SK-N-SH (cell line): Measurements from ENCODE around the gene KANK3. TPM values are rescaled to one million over a fixed set of nuclear protein-coding genes. Genes with fewer than 3 reads are reported as not detected.

ENCODE experiments used
- CTCF ChIA-PET: fragments of 300-600, 350-600 bp; formaldehyde crosslinking; extraction: SDS; loops from one replicate; lab custom pipeline; 2021; lab: Yijun Ruan, JAX
- POLR2A ChIA-PET: fragments of 350-600 bp; sonication (Branson Sonifier 250); formaldehyde crosslinking; extraction: SDS; loops from one replicate; lab custom pipeline; 2020; ENCODE audit warnings: antibody characterized with exemption, inconsistent platforms; lab: Yijun Ruan, JAX
- DNase-seq: peaks from one replicate; pipeline ENCODE4 v3.0.0; 2012
- H2AFZ ChIP-seq: fragments of 200-600 bp; sonication (generic); 2 replicates; pipeline ENCODE4 v1.8.1; 2016; ENCODE audit warnings: antibody characterized with exemption, mild to moderate bottlenecking, low read depth
- H3F3A ChIP-seq: fragments of 200-600 bp; sonication (generic); replicated peaks from 2 replicates; pipeline ENCODE3; 2016; ENCODE audit warnings: antibody characterized with exemption, mild to moderate bottlenecking; ENCODE audit not compliant: insufficient read depth
- H3K27ac ChIP-seq, 2 experiments: fragments of 200-500 bp in 1 of 2; fragments of 200-600 bp in 1 of 2; sonication (Bioruptor generic) in 1 of 2; sonication (generic), shearing (Covaris generic) in 1 of 2; 2 replicates each; pipeline versions ENCODE4 v1.5.1 to v1.6.1; 2014 to 2016; ENCODE audit warnings: low read depth in 2 of 2, inconsistent platforms in 1 of 2, low read length in 1 of 2, mild to moderate bottlenecking in 1 of 2, mixed read lengths in 1 of 2
- H3K27me3 ChIP-seq: fragments of 200-600 bp; sonication (generic), shearing (Covaris generic); 2 replicates; pipeline ENCODE4 v1.6.1; 2016; ENCODE audit warnings: mixed run types; ENCODE audit not compliant: insufficient read depth
- H3K36me3 ChIP-seq, 2 experiments: fragments of 200-500 bp in 1 of 2; fragments of 200-600 bp in 1 of 2; sonication (Bioruptor generic) in 1 of 2; sonication (generic) in 1 of 2; replicated peaks in 1 of 2; 2 replicates each; pipeline versions ENCODE3 to v1.5.1; 2014 to 2016; ENCODE audit warnings: low read length in 1 of 2, mild to moderate bottlenecking in 1 of 2; ENCODE audit not compliant: insufficient read depth in 2 of 2, control insufficient read depth in 1 of 2
- H3K4me1 ChIP-seq, 2 experiments: fragments of 200-500 bp in 1 of 2; fragments of 200-600 bp in 1 of 2; sonication (Bioruptor generic) in 1 of 2; sonication (generic), shearing (Covaris generic) in 1 of 2; 2 replicates each; pipeline versions ENCODE4 v1.5.1 to v1.6.1; 2014 to 2016; ENCODE audit warnings: low read depth in 1 of 2, low read length in 1 of 2, mixed run types in 1 of 2; ENCODE audit not compliant: insufficient read depth in 2 of 2, control insufficient read depth in 1 of 2
- H3K4me2 ChIP-seq: fragments of 200-600 bp; sonication (generic), shearing (Covaris generic); 2 replicates; pipeline ENCODE4 v1.6.1; 2017; ENCODE audit warnings: mixed run types
- H3K4me3 ChIP-seq, 2 experiments: fragments of 200-500 bp in 1 of 2; fragments of 200-600 bp in 1 of 2; sonication (Bioruptor generic) in 1 of 2; sonication (generic), shearing (Covaris generic) in 1 of 2; 2 replicates each; pipeline versions ENCODE4 v1.5.1 to v1.8.1; 2014 to 2016; ENCODE audit warnings: low read depth in 2 of 2, inconsistent platforms in 1 of 2, low read length in 1 of 2, mild to moderate bottlenecking in 1 of 2, mixed read lengths in 1 of 2, moderate library complexity in 1 of 2
- H3K79me2 ChIP-seq: fragments of 200-600 bp; sonication (generic); 2 replicates; pipeline ENCODE4 v1.8.1; 2017; ENCODE audit warnings: mild to moderate bottlenecking; ENCODE audit not compliant: insufficient read depth
- H3K9ac ChIP-seq: fragments of 200-600 bp; sonication (generic); 2 replicates; pipeline ENCODE4 v1.6.1; 2017; ENCODE audit warnings: mixed run types
- H3K9me2 ChIP-seq: fragments of 200-600 bp; sonication (generic); 2 replicates; pipeline ENCODE4 v1.6.1; 2017; ENCODE audit warnings: mixed run types
- H3K9me3 ChIP-seq: fragments of 200-600 bp; sonication (generic); 2 replicates; pipeline ENCODE4 v1.6.1; 2017; ENCODE audit warnings: mixed run types, mild to moderate bottlenecking, moderate library complexity
- H4K20me1 ChIP-seq: fragments of 200-600 bp; sonication (generic); 2 replicates; pipeline ENCODE4 v1.6.1; 2017; ENCODE audit warnings: mild to moderate bottlenecking, mixed run types; ENCODE audit not compliant: insufficient read depth
- CTCF ChIP-seq: fragments of 200-600 bp; sonication (generic); IDR thresholded peaks from 2 replicates; pipeline ENCODE4 v1.6.1; 2017; ENCODE audit warnings: antibody characterized with exemption, mild to moderate bottlenecking, moderate library complexity
- ELF1 ChIP-seq: IDR thresholded peaks from 2 replicates; pipeline ENCODE4 v1.4.0; 2012
- EZH2phosphoT487 ChIP-seq: fragments of 200-600 bp; sonication (generic); IDR thresholded peaks from 2 replicates; pipeline ENCODE4 v1.6.1; 2017; ENCODE audit warnings: low read depth, mixed run types, mild to moderate bottlenecking, antibody characterized with exemption, moderate library complexity, borderline replicate concordance
- PBX3 ChIP-seq: IDR thresholded peaks from 2 replicates; pipeline ENCODE4; 2012
- RXRA ChIP-seq: IDR thresholded peaks from 2 replicates; pipeline ENCODE4 v1.4.0; 2012; ENCODE audit warnings: low read depth, mild to moderate bottlenecking, borderline replicate concordance
- WGBS: methylation state at CpG from one replicate; pipeline ENCODE4 v1.1.6; 2017; ENCODE audit warnings: low lambda C conversion rate; 5-methylcytosine and 5-hydroxymethylcytosine counted together
- polyA plus RNA-seq, 3 experiments: library from polyadenylated mRNA; depleted of rRNA; stranded (reverse); fragments of >200 nt; gene quantifications; 2 replicates each; pipeline ENCODE4 v1.2.3, GENCODE V29; 2012

Gene KANK3
- polyA plus RNA-seq, 1 of the 3 experiments (the other 2 are of a cell fraction) = 0.51 TPM

GRCh38 chr19:8336072-8336569, 6.9 kb downstream of the KANK3 start:
- Histone ChIP-seq H3K27me3 (peaks cover 47% of the 10 kb centered on the region), H3K9me2 (no peaks in the 10 kb centered on the region)
- TF ChIP-seq ELF1 = no peak
- no peak for TF ChIP-seq PBX3
- TF ChIP-seq RXRA = no peak
- TF ChIP-seq, all 33 proteins: peak for 0
- Histone ChIP-seq H3K36me3 (no peaks in the 10 kb centered on the region), H3K79me2 (no peaks in the 10 kb centered on the region), H3K4me1 (no peaks in the 10 kb centered on the region; a peak in 1 of 4 replicates), H4K20me1 (no peaks in the 10 kb centered on the region), H3K4me3 (no peak overlapping the region), H3K9me3 (no peaks in the 10 kb centered on the region), H2AFZ (no peak overlapping the region), H3F3A (no peaks in the 10 kb centered on the region), H3K27ac (no peak overlapping the region), H3K4me2 (no peak overlapping the region), H3K9ac (no peak overlapping the region)
- no peak for DNase-seq
- ChIA-PET CTCF (interaction anchor here (0.9 to 4.0 kb wide), 7 partner anchors 12 to 178 kb away, joined by 3 to 27 read pairs (median 3); partner anchors contain the start of genes NDUFA7, RPS28 and ZNF414), POLR2A (no interaction called here)
- WGBS = 28% methylated on average over 21 of the region's 27 CpGs

GRCh38 chr19:8335343-8336071, 7.6 kb downstream of the KANK3 start:
- no peak for TF ChIP-seq EZH2phosphoT487
- TF ChIP-seq CTCF = peak; percentile 29
- Histone ChIP-seq H3K4me1 (no peaks in the 10 kb centered on the region; a peak in 1 of 4 replicates), H3K4me3 (peak overlapping the region; percentile 37 to 39; a peak in 3 of 4 replicates), H4K20me1 (no peaks in the 10 kb centered on the region), H3K27ac (no peak overlapping the region), H3K9me3 (no peaks in the 10 kb centered on the region), H2AFZ (no peak overlapping the region), H3K9me2 (no peaks in the 10 kb centered on the region), H3K79me2 (no peaks in the 10 kb centered on the region), H3K27me3 (peaks cover 47% of the 10 kb centered on the region), H3K4me2 (no peak overlapping the region), H3K9ac (no peak overlapping the region), H3F3A (no peaks in the 10 kb centered on the region), H3K36me3 (no peaks in the 10 kb centered on the region)
- ChIA-PET CTCF (interaction anchor here (0.8 to 4.0 kb wide), 10 partner anchors 12 to 179 kb away, joined by 3 to 27 read pairs (median 4); partner anchors contain the start of genes NDUFA7, RPS28 and ZNF414), POLR2A (interaction anchor here (0.6 to 1.3 kb wide), 3 partner anchors 14 to 641 kb away, joined by 3 to 5 read pairs (median 4); partner anchors contain the start of genes NDUFA7, RPS28 and ZNF414)
- WGBS = 7% methylated on average over 11 of the region's 79 CpGs
- DNase-seq = peak; percentile 61
